A549 (cell line): ENCODE data around the gene ETS2. TPM values are rescaled to one million over a fixed set of nuclear protein-coding genes. Genes with fewer than 3 reads are reported as not detected.

Experiments used
- ATAC-seq, 2 experiments: fragments of 200-7000 bp in 1 of 2; fragments of >200 bp in 1 of 2; cut with Nextera tagmentation in 1 of 2; cut with Tn5 transposase in 1 of 2; 3 replicates each; pipeline versions ENCODE4 v1.8.0 to v1.9.1; 2018 to 2020; ENCODE audit warnings: mild to moderate bottlenecking in 1 of 2, moderate library complexity in 1 of 2
- CTCF ChIA-PET: fragments of 300-600 bp; sonication (Branson Sonifier 250); formaldehyde crosslinking; extraction: SDS; loops from one replicate; lab custom pipeline; 2021; ENCODE audit warnings: antibody characterized with exemption, inconsistent platforms; lab: Yijun Ruan, JAX
- POLR2A ChIA-PET: fragments of 350-600 bp; formaldehyde crosslinking; extraction: SDS; loops from one replicate; lab custom pipeline; 2021; ENCODE audit warnings: antibody characterized with exemption, inconsistent platforms; lab: Yijun Ruan, JAX
- DNase-seq, 2 experiments: peaks; one replicate each; pipeline versions ENCODE4 v3.0.0 to v3.0.0-alpha.2; 2011 to 2016; ENCODE audit warnings: low read depth in 1 of 2, low spot score in 1 of 2
- FAIRE-seq: peaks from 2 replicates; lab custom pipeline; 2011; peaks lifted over from hg19 to GRCh38; lab: Jason Lieb, UNC
- H3K27ac ChIP-seq, 2 experiments: fragments of >200 bp; sonication (Bioruptor Twin); formaldehyde crosslinking; 3 replicates each; pipeline ENCODE4 v1.5.1; 2016 to 2017
- H3K4me1 ChIP-seq: fragments of >200 bp; sonication (Bioruptor Twin); formaldehyde crosslinking; 3 replicates; pipeline ENCODE4 v1.6.1; 2016
- H3K4me2 ChIP-seq: fragments of >200 bp; sonication (Bioruptor Twin); formaldehyde crosslinking; 3 replicates; pipeline ENCODE4 v1.6.1; 2016
- H3K4me3 ChIP-seq: fragments of >200 bp; sonication (Bioruptor Twin); formaldehyde crosslinking; 3 replicates; pipeline ENCODE4 v1.5.1; 2016
- H3K9me3 ChIP-seq: fragments of >200 bp; sonication (Bioruptor Twin); formaldehyde crosslinking; 3 replicates; pipeline ENCODE4 v1.6.1; 2016
- EHMT2 ChIP-seq: fragments of 200-600 bp; sonication (generic); IDR thresholded peaks from 2 replicates; pipeline ENCODE4 v1.6.1; 2016; ENCODE audit warnings: antibody characterized with exemption, low read depth, mild to moderate bottlenecking, moderate library complexity
- EP300 ChIP-seq, 2 experiments: fragments of >200 bp; sonication (Bioruptor Twin); formaldehyde crosslinking; IDR thresholded peaks; 2 replicates in 1 of 2; 3 replicates in 1 of 2; pipeline ENCODE4 v1.6.1; 2016 to 2017
- ESRRA ChIP-seq: fragments of 150-350 bp; IDR thresholded peaks from 2 replicates; pipeline ENCODE4 v1.6.1; 2014; ENCODE audit warnings: mild to moderate bottlenecking, low read length, borderline replicate concordance
- FOSB ChIP-seq: fragments of 250-450 bp; sonication (Bioruptor Pico); IDR thresholded peaks from 2 replicates; pipeline ENCODE4 v1.5.0; 2020; ENCODE audit warnings: mild to moderate bottlenecking, moderate library complexity
- FOSL2 ChIP-seq, 2 experiments: fragments of 450-650 bp in 1 of 2; fragments of >200 bp in 1 of 2; sonication (Bioruptor Twin) in 1 of 2; formaldehyde crosslinking; IDR thresholded peaks; 2 replicates each; pipeline versions ENCODE4 v1.5.0 to v1.6.1; 2016 to 2020; ENCODE audit warnings: mild to moderate bottlenecking in 1 of 2, moderate library complexity in 1 of 2
- FOXS1 ChIP-seq: fragments of 250-450 bp; sonication (Bioruptor Pico); IDR thresholded peaks from 2 replicates; pipeline ENCODE4 v1.5.0; 2020; ENCODE audit warnings: mild to moderate bottlenecking, moderate library complexity
- GATA3 ChIP-seq: IDR thresholded peaks from 2 replicates; pipeline ENCODE4 v1.6.1; 2012; ENCODE audit warnings: borderline replicate concordance
- HDAC2 ChIP-seq: fragments of 200-600 bp; sonication (generic); IDR thresholded peaks from 2 replicates; pipeline ENCODE4 v1.6.1; 2016
- HES2 ChIP-seq: fragments of >200 bp; sonication (Bioruptor Twin); formaldehyde crosslinking; IDR thresholded peaks from 2 replicates; pipeline ENCODE4 v1.6.1; 2016
- HEYL ChIP-seq: fragments of 250-450 bp; sonication (Bioruptor Pico); IDR thresholded peaks from 2 replicates; pipeline ENCODE4 v1.8.0; 2021; ENCODE audit warnings: mild to moderate bottlenecking, moderate library complexity
- NPAS2 ChIP-seq: fragments of 250-450 bp; sonication (Bioruptor Pico); IDR thresholded peaks from 2 replicates; pipeline ENCODE4 v1.8.0; 2022; ENCODE audit warnings: mild to moderate bottlenecking, moderate library complexity, borderline replicate concordance
- NR3C1 ChIP-seq: fragments of >200 bp; sonication (Bioruptor Twin); formaldehyde crosslinking; IDR thresholded peaks from 3 replicates; pipeline ENCODE4 v1.6.1; 2017
- POLR2A ChIP-seq: IDR thresholded peaks from 2 replicates; pipeline ENCODE4 v1.6.1; 2012; ENCODE audit warnings: mild to moderate bottlenecking, low read length
- POLR2AphosphoS2 ChIP-seq: conservative IDR thresholded peaks from 2 replicates; pipeline ENCODE4 v1.6.1; 2012; ENCODE audit warnings: low read length, improper control_type of control experiment, inconsistent platforms
- RARB ChIP-seq: fragments of 250-450 bp; sonication (Bioruptor Pico); IDR thresholded peaks from 2 replicates; pipeline ENCODE4 v1.8.0; 2021; ENCODE audit warnings: mild to moderate bottlenecking, moderate library complexity
- RFX5 ChIP-seq: fragments of 450-650 bp; IDR thresholded peaks from 2 replicates; pipeline ENCODE4 v1.7.1; 2014; ENCODE audit warnings: antibody characterized with exemption, mild to moderate bottlenecking, moderate library complexity
- RNF2 ChIP-seq: fragments of 200-600 bp; sonication (generic); IDR thresholded peaks from 2 replicates; pipeline ENCODE4 v1.6.1; 2016; ENCODE audit warnings: low read depth, mild to moderate bottlenecking, antibody characterized with exemption, moderate library complexity, borderline replicate concordance
- SREBF2 ChIP-seq: fragments of 450-650 bp; IDR thresholded peaks from 2 replicates; pipeline ENCODE4 v1.6.1; 2014; ENCODE audit warnings: mild to moderate bottlenecking, moderate library complexity
- ZFP36 ChIP-seq: fragments of 450-650 bp; IDR thresholded peaks from 2 replicates; pipeline ENCODE4 v1.6.1; 2014; ENCODE audit warnings: borderline replicate concordance; ENCODE audit not compliant: partially characterized antibody
- ZSCAN20 ChIP-seq: fragments of 250-450 bp; sonication (Bioruptor Pico); IDR thresholded peaks from 2 replicates; pipeline ENCODE4 v1.8.0; 2022; ENCODE audit warnings: mild to moderate bottlenecking, moderate library complexity
- WGBS: methylation state at CpG from one replicate; pipeline ENCODE4 v1.1.6; 2017; ENCODE audit errors: missing lambda C conversion rate; 5-methylcytosine and 5-hydroxymethylcytosine counted together
- polyA plus RNA-seq, 4 experiments: library from polyadenylated mRNA; depleted of rRNA in 3 of 4; stranded (reverse); fragments of >200 nt; fragmentation: RNase III in 1 of 4; extraction: RNeasy Plus Mini Kit Qiagen cat#74134 plus additional on column Dnase treatment in 1 of 4; gene quantifications; 2 replicates in 3 of 4; 3 replicates in 1 of 4; pipeline ENCODE4 v1.2.3, GENCODE V29; 2011 to 2017
- TF ChIP-seq, protein P1 (sequence below): fragments of 150-350 bp; IDR thresholded peaks from 2 replicates; pipeline ENCODE4 v1.6.1; 2014; ENCODE audit warnings: low read depth, mild to moderate bottlenecking, low read length
- TF ChIP-seq, protein P2 (sequence below): fragments of >200 bp; sonication (Bioruptor Twin); formaldehyde crosslinking; IDR thresholded peaks from 3 replicates; pipeline ENCODE4 v1.6.1; 2016

The ETS2 gene
- polyA plus RNA-seq, 2 of the 4 experiments (the other 2 are of a cell fraction) = 41.6 to 45.5 TPM

GRCh38 chr21:38861056-38861455 is 55.3 kb downstream of the ETS2 start:
- ATAC-seq = no peak
- Histone ChIP-seq H3K4me3 (no peak overlapping the region), H3K4me1 (no peaks in the 10 kb centered on the region)
- no peak for TF ChIP-seq NR3C1
- TF ChIP-seq FOXS1 (CRISPR knock-in tag) = no peak
- no peak for TF ChIP-seq ZSCAN20 (CRISPR knock-in tag)
- TF ChIP-seq HEYL (CRISPR knock-in tag) = no peak
- no peak for TF ChIP-seq POLR2AphosphoS2
- TF ChIP-seq SREBF2 = no peak
- TF ChIP-seq RNF2 = no peak
- TF ChIP-seq FOSL2 (IDR thresholded peaks at IDR 0.05) = no peak
- TF ChIP-seq FOSL2 (CRISPR knock-in tag; IDR thresholded peaks at IDR 0.05) = no peak
- no peak for TF ChIP-seq ESRRA
- no peak for TF ChIP-seq POLR2A
- no peak for TF ChIP-seq RARB (CRISPR knock-in tag)
- no peak for TF ChIP-seq NPAS2 (CRISPR knock-in tag)
- TF ChIP-seq HDAC2 = no peak
- TF ChIP-seq EHMT2 = no peak
- TF ChIP-seq, all 56 proteins: peak for 0
- no peak overlapping the region for H3K27ac ChIP-seq
- ChIA-PET POLR2A (no interaction called here), CTCF (no interaction called here)
- 89% methylated on average over 6 of the region's 6 CpGs for WGBS
- FAIRE-seq (no peak), DNase-seq (no peak)
- no peaks in the 10 kb centered on the region for H3K9me3 ChIP-seq
- no peak overlapping the region for H3K4me2 ChIP-seq

- 66% methylated on average over 6 of the region's 8 CpGs for WGBS
- CTCF ChIA-PET = interaction anchor here (1.4 kb wide), 1 partner anchor 8 kb away, joined by 3 read pairs; no protein-coding TSS in a partner anchor
These were observed 56.4 kb downstream of the ETS2 start for GRCh38 chr21:38861989-38862683.

GRCh38 chr21:38863291-38863690 is 57.6 kb downstream of the ETS2 start:
- ATAC-seq = no peak
- no peaks in the 10 kb centered on the region for H3K4me1 ChIP-seq
- CTCF ChIA-PET = no interaction called here
- FAIRE-seq = no peak
- TF ChIP-seq RFX5 (no peak), FOSB (CRISPR knock-in tag) (no peak)
- H3K9me3 ChIP-seq = no peaks in the 10 kb centered on the region
- DNase-seq = no peak
- no peak overlapping the region for H3K4me3 ChIP-seq
- POLR2A ChIA-PET = interaction anchor here (1.2 kb wide), 1 partner anchor 10 kb away, joined by 3 read pairs; no protein-coding TSS in a partner anchor
- 76% methylated on average over 2 of the region's 2 CpGs for WGBS
- no peak overlapping the region for H3K4me2 ChIP-seq
- H3K27ac ChIP-seq = no peak overlapping the region

More at GRCh38 chr21:38861989-38862683, 56.4 kb downstream of the ETS2 start:
- ATAC-seq (no peak), DNase-seq (no peak), FAIRE-seq (no peak)
- Histone ChIP-seq H3K9me3 (no peaks in the 10 kb centered on the region), H3K4me3 (no peak overlapping the region), H3K4me2 (no peak overlapping the region), H3K27ac (no peak overlapping the region), H3K4me1 (no peaks in the 10 kb centered on the region)
- POLR2A ChIA-PET = no interaction called here
- TF ChIP-seq POLR2A = no peak
- TF ChIP-seq HES2 = no peak
- TF ChIP-seq, protein P1, sequence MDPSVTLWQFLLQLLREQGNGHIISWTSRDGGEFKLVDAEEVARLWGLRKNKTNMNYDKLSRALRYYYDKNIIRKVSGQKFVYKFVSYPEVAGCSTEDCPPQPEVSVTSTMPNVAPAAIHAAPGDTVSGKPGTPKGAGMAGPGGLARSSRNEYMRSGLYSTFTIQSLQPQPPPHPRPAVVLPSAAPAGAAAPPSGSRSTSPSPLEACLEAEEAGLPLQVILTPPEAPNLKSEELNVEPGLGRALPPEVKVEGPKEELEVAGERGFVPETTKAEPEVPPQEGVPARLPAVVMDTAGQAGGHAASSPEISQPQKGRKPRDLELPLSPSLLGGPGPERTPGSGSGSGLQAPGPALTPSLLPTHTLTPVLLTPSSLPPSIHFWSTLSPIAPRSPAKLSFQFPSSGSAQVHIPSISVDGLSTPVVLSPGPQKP = no peak
- TF ChIP-seq, protein P2, sequence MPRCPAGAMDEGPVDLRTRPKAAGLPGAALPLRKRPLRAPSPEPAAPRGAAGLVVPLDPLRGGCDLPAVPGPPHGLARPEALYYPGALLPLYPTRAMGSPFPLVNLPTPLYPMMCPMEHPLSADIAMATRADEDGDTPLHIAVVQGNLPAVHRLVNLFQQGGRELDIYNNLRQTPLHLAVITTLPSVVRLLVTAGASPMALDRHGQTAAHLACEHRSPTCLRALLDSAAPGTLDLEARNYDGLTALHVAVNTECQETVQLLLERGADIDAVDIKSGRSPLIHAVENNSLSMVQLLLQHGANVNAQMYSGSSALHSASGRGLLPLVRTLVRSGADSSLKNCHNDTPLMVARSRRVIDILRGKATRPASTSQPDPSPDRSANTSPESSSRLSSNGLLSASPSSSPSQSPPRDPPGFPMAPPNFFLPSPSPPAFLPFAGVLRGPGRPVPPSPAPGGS = no peak
- TF ChIP-seq EP300 (IDR thresholded peaks at IDR 0.05) = no peak
- TF ChIP-seq GATA3 = no peak
- no peak for TF ChIP-seq ZFP36
- no peak for TF ChIP-seq FOXS1 (CRISPR knock-in tag)
- TF ChIP-seq FOSB (CRISPR knock-in tag) = no peak
